Lower leg skin (tissue), 3 donors: ENCODE data around the gene SLC9C2.

Experiments used
- POLR2A ChIP-seq, 2 donors: fragments of 450-650 bp; IDR thresholded peaks; one replicate each; pipeline ENCODE4 v1.6.1; 2016 to 2017; ENCODE audit warnings: antibody characterized with exemption in 2 of 2, mild to moderate bottlenecking in 1 of 2, moderate library complexity in 1 of 2
- TF ChIP-seq, protein P1 (sequence below), 3 donors: fragments of 450-650 bp; IDR thresholded peaks; one replicate each; pipeline ENCODE4 v1.5.1; 2016; ENCODE audit warnings: antibody characterized with exemption in 3 of 3, mild to moderate bottlenecking in 3 of 3, moderate library complexity in 2 of 3

DNA sequence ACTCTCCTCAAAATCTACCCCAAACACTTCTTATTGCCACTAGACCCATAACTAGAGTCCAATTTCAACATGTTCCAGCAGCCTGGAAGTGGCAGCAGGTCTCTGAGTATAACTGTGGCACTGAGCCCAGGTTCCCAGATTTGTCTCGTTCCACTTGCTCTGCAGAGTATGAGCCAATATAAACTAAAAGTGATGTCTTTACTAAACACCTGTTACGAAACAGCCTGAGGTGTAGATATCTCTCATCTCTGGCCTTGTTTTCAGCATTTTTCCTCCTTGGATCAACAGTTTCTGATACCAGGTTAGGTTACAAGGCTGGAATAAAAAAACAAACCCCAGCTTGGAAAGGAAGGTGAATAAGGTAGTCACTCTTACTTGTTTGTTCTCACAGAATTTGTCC, 150.9 kb downstream of the SLC9C2 start:
- TF ChIP-seq, protein P1, sequence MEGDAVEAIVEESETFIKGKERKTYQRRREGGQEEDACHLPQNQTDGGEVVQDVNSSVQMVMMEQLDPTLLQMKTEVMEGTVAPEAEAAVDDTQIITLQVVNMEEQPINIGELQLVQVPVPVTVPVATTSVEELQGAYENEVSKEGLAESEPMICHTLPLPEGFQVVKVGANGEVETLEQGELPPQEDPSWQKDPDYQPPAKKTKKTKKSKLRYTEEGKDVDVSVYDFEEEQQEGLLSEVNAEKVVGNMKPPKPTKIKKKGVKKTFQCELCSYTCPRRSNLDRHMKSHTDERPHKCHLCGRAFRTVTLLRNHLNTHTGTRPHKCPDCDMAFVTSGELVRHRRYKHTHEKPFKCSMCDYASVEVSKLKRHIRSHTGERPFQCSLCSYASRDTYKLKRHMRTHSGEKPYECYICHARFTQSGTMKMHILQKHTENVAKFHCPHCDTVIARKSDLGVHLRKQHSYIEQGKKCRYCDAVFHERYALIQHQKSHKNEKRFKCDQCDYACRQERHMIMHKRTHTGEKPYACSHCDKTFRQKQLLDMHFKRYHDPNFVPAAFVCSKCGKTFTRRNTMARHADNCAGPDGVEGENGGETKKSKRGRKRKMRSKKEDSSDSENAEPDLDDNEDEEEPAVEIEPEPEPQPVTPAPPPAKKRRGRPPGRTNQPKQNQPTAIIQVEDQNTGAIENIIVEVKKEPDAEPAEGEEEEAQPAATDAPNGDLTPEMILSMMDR (IDR thresholded peaks at IDR 0.05) = no peak
- TF ChIP-seq POLR2A (IDR thresholded peaks at IDR 0.05) = no peak
